ENCODE data around the gene FNIP2. TPM values are rescaled to one million over a fixed set of nuclear protein-coding genes. Genes with fewer than 3 reads are reported as not detected.

Gene FNIP2
- total and polyA plus RNA-seq, 10 of the 15 experiments (the other 5 are each of a cell fraction or from before 2014, with no cell fraction given) = 0.03 to 0.38 (median 0.15) TPM

DNA sequence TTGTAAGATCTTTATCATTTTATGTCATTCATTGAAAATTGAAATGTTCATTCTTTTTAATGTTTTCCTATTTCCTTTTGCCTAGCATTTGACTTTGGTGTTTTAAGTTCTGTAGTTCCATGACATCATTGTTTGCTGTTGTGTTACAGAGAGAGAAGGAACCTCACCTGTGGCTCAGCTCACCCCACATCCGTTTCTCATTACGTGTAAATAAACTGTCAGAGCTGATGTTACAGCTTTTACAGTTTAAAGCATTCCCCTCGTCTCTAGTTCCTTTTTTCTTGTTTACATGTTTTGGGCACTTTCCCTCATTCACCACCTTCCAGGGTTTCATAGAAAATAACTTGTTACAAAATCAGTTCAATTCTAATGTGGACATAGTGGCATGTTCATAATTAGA is 137.2 kb downstream of the FNIP2 start (continued):
- TF ChIP-seq, protein P1, sequence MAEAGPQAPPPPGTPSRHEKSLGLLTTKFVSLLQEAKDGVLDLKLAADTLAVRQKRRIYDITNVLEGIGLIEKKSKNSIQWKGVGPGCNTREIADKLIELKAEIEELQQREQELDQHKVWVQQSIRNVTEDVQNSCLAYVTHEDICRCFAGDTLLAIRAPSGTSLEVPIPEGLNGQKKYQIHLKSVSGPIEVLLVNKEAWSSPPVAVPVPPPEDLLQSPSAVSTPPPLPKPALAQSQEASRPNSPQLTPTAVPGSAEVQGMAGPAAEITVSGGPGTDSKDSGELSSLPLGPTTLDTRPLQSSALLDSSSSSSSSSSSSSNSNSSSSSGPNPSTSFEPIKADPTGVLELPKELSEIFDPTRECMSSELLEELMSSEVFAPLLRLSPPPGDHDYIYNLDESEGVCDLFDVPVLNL (IDR thresholded peaks at IDR 0.05; ENCODE audit: low read depth, low read length) = no peak
- no peak for TF ChIP-seq ELK1 (IDR thresholded peaks at IDR 0.05; ENCODE audit: low read depth, low read length)
- no peak for TF ChIP-seq CREM (IDR thresholded peaks at IDR 0.05; ENCODE audit: low read depth)
- no peak for TF ChIP-seq POLR2A (IDR thresholded peaks at IDR 0.05; ENCODE audit: low read depth, low read length)
- no peak for TF ChIP-seq RAD21 (IDR thresholded peaks at IDR 0.05; ENCODE audit: insufficient read depth, low read depth, low read length)
- TF ChIP-seq YY1 (IDR thresholded peaks at IDR 0.05; ENCODE audit: low read depth, low read length) = no peak
- no peak; the same call in 1 of the 2 replicates for TF ChIP-seq BCL11A (IDR thresholded peaks at IDR 0.05; ENCODE audit: low read depth, low read length)
- TF ChIP-seq SMAD5 (IDR thresholded peaks at IDR 0.05; ENCODE audit: low read depth) = no peak
- TF ChIP-seq KLF5 (IDR thresholded peaks at IDR 0.05; ENCODE audit: partially characterized antibody) = no peak
- no peak for TF ChIP-seq MEF2B (IDR thresholded peaks at IDR 0.05; ENCODE audit: partially characterized antibody, poor library complexity, severe bottlenecking)
- TF ChIP-seq MEF2A (IDR thresholded peaks at IDR 0.05; ENCODE audit: insufficient read depth, low read depth, low read length) = no peak
- 0 out of 2 replicates have a peak, but pooled peaks have one; percentile 18 for TF ChIP-seq IKZF1 (conservative IDR thresholded peaks at IDR 0.05)
- TF ChIP-seq JUND (IDR thresholded peaks at IDR 0.05; ENCODE audit: low read depth, low read length) = no peak
- no peak for TF ChIP-seq SRF (IDR thresholded peaks at IDR 0.05; ENCODE audit: low read depth in 2 of 2, low read length in 2 of 2)
- TF ChIP-seq MTA3 (IDR thresholded peaks at IDR 0.05; ENCODE audit: borderline replicate concordance, low read length) = no peak
- no peak for TF ChIP-seq TARDBP (IDR thresholded peaks at IDR 0.05; ENCODE audit: borderline replicate concordance)
- no peak for TF ChIP-seq ZNF207 (IDR thresholded peaks at IDR 0.05; ENCODE audit: borderline replicate concordance)
- no peak for TF ChIP-seq SMC3 (IDR thresholded peaks at IDR 0.05; ENCODE audit: borderline replicate concordance, low read length)
- TF ChIP-seq ZNF592 (IDR thresholded peaks at IDR 0.05) = no peak
- no peak for TF ChIP-seq STAT3 (IDR thresholded peaks at IDR 0.05; ENCODE audit: low read depth, low read length)
- TF ChIP-seq NR2C2 (IDR thresholded peaks at IDR 0.05; ENCODE audit: borderline replicate concordance, control insufficient read depth, insufficient read length, low read depth) = no peak
- no peak for TF ChIP-seq JUNB (IDR thresholded peaks at IDR 0.05)

Measured in GM12878 (cell line).